Fibroblast of villous mesenchyme (primary cell): ENCODE measurements around the gene TNNT2. TPM values are rescaled to one million over a fixed set of nuclear protein-coding genes. Genes with fewer than 3 reads are reported as not detected.

Source experiments
- DNase-seq: peaks from one replicate; pipeline ENCODE4 v3.0.0-alpha.2; 2010; ENCODE audit warnings: low read depth
- H3K4me3 ChIP-seq: 2 replicates; pipeline ENCODE4 v1.5.1; 2011; ENCODE audit warnings: low read depth, mild to moderate bottlenecking, low read length
- total RNA-seq: library from RNA; depleted of rRNA; stranded (reverse); fragments of >200 nt; gene quantifications from 2 replicates; pipeline ENCODE4 v1.2.3, GENCODE V29; 2012
- TF ChIP-seq, protein P1 (sequence below): IDR thresholded peaks from 2 replicates; pipeline ENCODE4 v1.5.1; 2012; ENCODE audit warnings: low read depth, mild to moderate bottlenecking, low read length; ENCODE audit not compliant: insufficient read depth

Gene TNNT2
- total RNA-seq, 1 donor = 3.5 TPM

- TF ChIP-seq, protein P1, sequence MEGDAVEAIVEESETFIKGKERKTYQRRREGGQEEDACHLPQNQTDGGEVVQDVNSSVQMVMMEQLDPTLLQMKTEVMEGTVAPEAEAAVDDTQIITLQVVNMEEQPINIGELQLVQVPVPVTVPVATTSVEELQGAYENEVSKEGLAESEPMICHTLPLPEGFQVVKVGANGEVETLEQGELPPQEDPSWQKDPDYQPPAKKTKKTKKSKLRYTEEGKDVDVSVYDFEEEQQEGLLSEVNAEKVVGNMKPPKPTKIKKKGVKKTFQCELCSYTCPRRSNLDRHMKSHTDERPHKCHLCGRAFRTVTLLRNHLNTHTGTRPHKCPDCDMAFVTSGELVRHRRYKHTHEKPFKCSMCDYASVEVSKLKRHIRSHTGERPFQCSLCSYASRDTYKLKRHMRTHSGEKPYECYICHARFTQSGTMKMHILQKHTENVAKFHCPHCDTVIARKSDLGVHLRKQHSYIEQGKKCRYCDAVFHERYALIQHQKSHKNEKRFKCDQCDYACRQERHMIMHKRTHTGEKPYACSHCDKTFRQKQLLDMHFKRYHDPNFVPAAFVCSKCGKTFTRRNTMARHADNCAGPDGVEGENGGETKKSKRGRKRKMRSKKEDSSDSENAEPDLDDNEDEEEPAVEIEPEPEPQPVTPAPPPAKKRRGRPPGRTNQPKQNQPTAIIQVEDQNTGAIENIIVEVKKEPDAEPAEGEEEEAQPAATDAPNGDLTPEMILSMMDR = no peak
- no peak for DNase-seq
- no peak overlapping the region for H3K4me3 ChIP-seq
These were observed 43.6 kb upstream of the TNNT2 start for GRCh38 chr1:201421041-201421440.

- DNase-seq = no peak
- TF ChIP-seq, protein P1 = no peak
- H3K4me3 ChIP-seq = no peak overlapping the region
These were observed 43.1 kb upstream of the TNNT2 start for GRCh38 chr1:201420608-201421002.

DNA sequence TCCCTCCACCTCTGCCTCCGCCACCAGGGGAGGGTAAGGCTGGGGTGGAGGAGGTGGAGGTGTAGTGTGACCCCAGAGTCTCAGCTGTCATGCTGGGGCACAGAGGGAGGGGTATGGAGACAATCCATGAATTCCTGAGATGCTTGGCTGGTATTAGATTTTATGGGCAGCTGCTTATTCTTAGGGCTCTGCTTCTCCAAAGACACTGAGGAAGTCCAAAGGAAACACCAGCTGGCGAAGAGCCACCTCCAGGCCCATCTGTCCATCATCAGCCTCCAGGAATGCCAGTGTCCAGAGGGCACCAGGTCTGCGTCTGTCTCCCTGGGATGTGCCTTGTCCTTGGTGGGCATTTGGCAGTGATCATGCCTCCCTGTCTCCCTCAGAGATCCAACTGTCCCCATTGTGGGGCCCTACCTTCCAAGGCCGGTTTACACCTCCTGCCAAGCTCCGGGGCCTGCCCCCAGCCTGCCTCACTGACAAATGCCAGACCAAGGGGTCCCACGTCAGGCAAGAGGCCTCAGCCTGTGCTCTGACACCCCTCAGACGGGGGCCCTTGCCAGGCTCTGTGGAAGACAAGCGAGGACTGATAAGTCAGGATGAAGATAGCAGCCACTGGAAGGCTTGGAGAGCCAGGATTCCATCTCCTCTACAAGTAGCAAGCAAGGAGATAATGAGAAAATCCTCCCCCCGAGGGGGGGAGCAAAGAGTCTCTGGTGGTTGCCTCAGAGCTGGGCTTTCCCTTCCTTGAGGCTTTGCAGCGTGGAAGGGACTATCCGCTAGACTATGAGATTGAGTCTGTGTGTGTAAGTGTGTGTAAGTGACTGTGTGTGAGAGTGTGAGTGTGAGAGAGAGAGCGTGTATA lies 42.5 kb upstream of the TNNT2 start:
- DNase-seq = no peak
- no peak overlapping the region for H3K4me3 ChIP-seq
- TF ChIP-seq, protein P1 = no peak

- TF ChIP-seq, protein P1 = no peak
- no peak for DNase-seq
- H3K4me3 ChIP-seq = no peak overlapping the region
These were observed 41.8 kb upstream of the TNNT2 start for GRCh38 chr1:201419256-201419655.

GRCh38 chr1:201418461-201418860 lies 41.0 kb upstream of the TNNT2 start:
- TF ChIP-seq, protein P1 = no peak
- DNase-seq = no peak
- H3K4me3 ChIP-seq = no peak overlapping the region

DNA sequence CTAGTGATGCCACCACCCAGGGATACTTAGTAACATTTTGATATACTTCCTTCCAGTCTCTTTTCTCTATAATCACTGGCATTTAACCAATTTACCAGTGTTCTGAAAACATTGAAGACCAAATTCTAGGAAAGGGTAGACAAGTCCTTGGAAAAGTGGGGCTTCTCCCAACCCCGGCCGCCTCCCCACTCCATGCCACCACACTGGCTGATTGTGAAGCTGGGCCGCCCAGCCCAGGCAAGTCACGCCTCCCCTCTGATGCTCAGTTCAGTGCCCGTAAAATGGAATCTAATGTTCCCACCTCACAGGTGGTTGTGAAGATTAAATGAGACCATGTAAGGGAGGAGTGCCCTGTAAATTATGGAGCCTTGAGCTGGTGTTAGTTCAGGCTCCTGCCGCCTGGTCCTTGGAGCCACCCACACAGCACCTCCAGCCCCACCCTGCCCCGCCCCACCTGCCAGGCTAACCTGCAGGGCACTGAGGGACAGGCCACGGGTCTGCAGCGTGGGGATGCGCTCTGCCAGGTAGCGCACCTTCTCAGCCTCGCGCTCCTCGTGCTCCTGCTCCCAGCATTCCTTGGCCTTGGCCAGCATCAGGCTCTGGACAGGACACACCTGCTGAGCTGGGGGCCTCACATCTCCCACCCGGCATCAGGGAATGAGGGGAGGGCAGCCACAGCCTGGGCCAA lies 36.7 kb upstream of the TNNT2 start:
- no peak for DNase-seq
- H3K4me3 ChIP-seq = no peak overlapping the region

More for the DNA sequence above, 36.7 kb upstream of the TNNT2 start:
- TF ChIP-seq, protein P1 = no peak
